Measurements from ENCODE around the gene MANSC1.

DNA sequence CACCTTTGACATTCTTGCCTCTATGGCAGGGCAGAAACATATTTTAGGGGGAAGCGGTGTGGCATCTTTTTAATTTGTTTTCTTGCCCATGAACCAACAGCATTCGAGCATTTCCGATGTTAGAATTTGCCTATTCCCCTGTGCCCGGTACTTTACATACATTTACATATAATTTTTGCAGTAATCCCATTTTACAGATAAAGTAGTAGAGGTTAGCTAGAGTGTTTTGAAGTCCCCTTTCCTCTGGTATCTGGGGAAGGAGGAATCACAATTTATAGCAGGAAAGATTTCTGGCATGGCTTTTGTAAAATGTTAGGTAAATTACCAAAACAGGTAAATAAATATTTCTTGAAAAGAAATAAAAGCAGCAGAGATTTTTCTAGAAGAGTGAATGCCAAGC is 8.5 kb upstream of the MANSC1 start:
- no peak for TF ChIP-seq POLR2A (IDR thresholded peaks at IDR 0.05; ENCODE audit: low read depth, low read length)
- no peak for TF ChIP-seq POLR2AphosphoS5 (IDR thresholded peaks at IDR 0.05; ENCODE audit: low read depth, low read length)
- no peak for TF ChIP-seq TAF1 (IDR thresholded peaks at IDR 0.05; ENCODE audit: borderline replicate concordance, low read depth, low read length)

Measured in GM12892 (cell line).